IPS-20b (cell line): ENCODE data around the gene CEACAM19.
"Not testable (repeated sequence)": the region's sequence is repeated elsewhere in the genome, so short reads cannot be mapped to it uniquely, and the experiment has no call there.

ENCODE experiments used
- H3K27ac ChIP-seq: one replicate; pipeline ENCODE4 v1.5.1; 2013; ENCODE audit warnings: low read length
- H3K27me3 ChIP-seq: 2 replicates; pipeline ENCODE4 v1.6.1; 2013; ENCODE audit warnings: mild to moderate bottlenecking, low read length, inconsistent platforms; ENCODE audit not compliant: insufficient read depth
- H3K36me3 ChIP-seq: 2 replicates; pipeline ENCODE4 v1.6.1; 2013; ENCODE audit warnings: low read depth, mild to moderate bottlenecking, inconsistent platforms, low read length, moderate library complexity; ENCODE audit not compliant: insufficient read depth
- H3K4me1 ChIP-seq: 2 replicates; pipeline ENCODE4 v1.6.1; 2013; ENCODE audit warnings: mild to moderate bottlenecking, control low read depth, inconsistent platforms, low read length, moderate library complexity; ENCODE audit not compliant: insufficient read depth
- H3K4me3 ChIP-seq: 2 replicates; pipeline ENCODE4 v1.5.1; 2013; ENCODE audit warnings: mild to moderate bottlenecking, low read length, inconsistent platforms
- H3K9ac ChIP-seq: 2 replicates; pipeline ENCODE4 v1.6.1; 2013; ENCODE audit warnings: low read depth, mild to moderate bottlenecking, inconsistent platforms, low read length, moderate library complexity
- H3K9me3 ChIP-seq: 2 replicates; pipeline ENCODE4 v1.6.1; 2013; ENCODE audit warnings: mild to moderate bottlenecking, low read depth, low read length, inconsistent platforms; ENCODE audit not compliant: insufficient read depth

The CEACAM19 gene

DNA sequence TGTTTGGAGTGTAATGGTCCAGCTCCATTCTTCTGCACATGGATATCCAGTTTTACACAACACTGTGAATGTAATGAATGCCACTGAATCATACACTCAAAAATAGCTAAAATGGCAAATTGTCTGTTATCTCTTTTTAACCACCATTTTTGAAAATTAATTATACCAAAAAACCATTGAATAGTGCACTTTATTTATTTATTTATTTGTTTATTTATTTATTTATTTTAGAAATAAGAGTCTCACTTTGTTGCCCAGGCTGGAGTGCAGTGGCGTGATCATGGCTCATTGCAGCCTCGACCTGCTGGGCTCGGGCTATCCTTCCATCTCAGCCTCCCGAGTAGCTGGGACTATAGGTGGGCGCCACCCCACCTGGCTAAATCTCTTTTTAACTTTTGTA is 7.3 kb upstream of the CEACAM19 start:
- Histone ChIP-seq H3K4me3 (no peak overlapping the region), H3K9me3 (no peaks in the 10 kb centered on the region), H3K27me3 (no peaks in the 10 kb centered on the region), H3K9ac (no peak overlapping the region), H3K4me1 (no peaks in the 10 kb centered on the region), H3K27ac (no peak overlapping the region), H3K36me3 (peaks cover 36% of the 10 kb centered on the region)

DNA sequence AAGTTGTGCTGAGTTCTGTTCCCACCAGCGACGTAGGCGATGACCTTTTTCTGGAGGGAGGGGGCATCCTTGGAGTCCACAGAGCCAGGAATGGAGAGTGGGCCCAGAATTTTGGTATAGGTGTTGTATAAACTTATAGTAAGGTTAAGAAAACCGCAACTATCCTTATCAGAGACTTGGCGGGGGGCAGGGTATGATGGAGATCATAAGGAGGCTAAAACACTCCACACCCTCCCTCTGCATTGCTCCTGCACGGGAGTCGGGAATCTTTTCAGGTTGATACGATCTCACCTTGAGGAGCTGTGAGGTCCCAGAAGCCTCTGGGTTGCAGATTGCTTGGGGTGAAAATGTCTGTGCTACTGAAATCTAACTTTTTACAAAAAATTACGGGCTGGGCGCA is 6.3 kb upstream of the CEACAM19 start:
- Histone ChIP-seq H3K27me3 (no peaks in the 10 kb centered on the region), H3K9ac (no peak overlapping the region), H3K4me1 (no peaks in the 10 kb centered on the region), H3K36me3 (peaks cover 27% of the 10 kb centered on the region), H3K9me3 (no peaks in the 10 kb centered on the region), H3K27ac (no peak overlapping the region), H3K4me3 (no peak overlapping the region)

DNA sequence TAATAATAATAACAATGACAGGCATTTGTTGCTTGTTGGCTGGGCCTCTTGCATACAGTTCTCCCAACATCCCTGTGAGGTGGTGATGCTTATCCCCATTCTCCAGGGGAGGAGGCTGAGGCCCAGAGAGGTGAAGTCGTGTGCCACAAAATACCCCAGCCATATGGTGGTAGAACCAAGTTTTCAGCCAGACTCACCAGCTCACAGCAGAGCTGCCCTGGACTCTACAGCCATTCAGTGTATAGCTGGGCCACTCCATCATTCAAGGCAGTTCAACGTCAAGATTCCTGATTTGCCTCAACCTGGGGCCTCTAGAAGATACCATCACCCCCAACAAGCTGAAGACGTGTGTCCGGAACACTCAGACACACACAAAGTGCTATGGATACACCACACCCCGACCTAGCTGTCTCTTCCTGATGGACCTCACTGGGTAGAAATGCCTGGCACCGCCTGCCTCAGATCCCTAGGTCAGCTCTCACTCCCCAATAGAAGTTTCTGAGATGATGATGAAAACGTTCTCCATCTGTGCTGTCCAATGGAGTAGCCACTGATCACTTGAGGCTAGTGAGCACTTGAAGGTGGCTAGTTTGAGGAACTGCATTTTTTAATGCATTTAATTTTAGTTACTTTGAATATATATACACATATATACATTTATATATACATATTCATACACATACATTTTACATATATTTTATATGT is 4.3 kb upstream of the CEACAM19 start:
- Histone ChIP-seq H3K4me3 (no peak overlapping the region), H3K4me1 (no peaks in the 10 kb centered on the region), H3K27ac (no peak overlapping the region), H3K9me3 (no peaks in the 10 kb centered on the region), H3K9ac (no peak overlapping the region), H3K36me3 (peaks cover 7% of the 10 kb centered on the region), H3K27me3 (no peaks in the 10 kb centered on the region)

- Histone ChIP-seq H3K9me3 (no peaks in the 10 kb centered on the region), H3K36me3 (no peaks in the 10 kb centered on the region), H3K4me1 (no peaks in the 10 kb centered on the region), H3K27ac (no peak overlapping the region), H3K9ac (no peak overlapping the region), H3K27me3 (no peaks in the 10 kb centered on the region), H3K4me3 (no peak overlapping the region)
Measured at GRCh38 chr19:44668985-44669764, 2.1 kb upstream of the CEACAM19 start.

- H3K9me3 ChIP-seq, H3K4me1 ChIP-seq, H3K27ac ChIP-seq, H3K36me3 ChIP-seq, H3K4me3 ChIP-seq, H3K9ac ChIP-seq, H3K27me3 ChIP-seq: not testable (repeated sequence)
Measured at GRCh38 chr19:44670027-44670426, 1.3 kb upstream of the CEACAM19 start.

DNA sequence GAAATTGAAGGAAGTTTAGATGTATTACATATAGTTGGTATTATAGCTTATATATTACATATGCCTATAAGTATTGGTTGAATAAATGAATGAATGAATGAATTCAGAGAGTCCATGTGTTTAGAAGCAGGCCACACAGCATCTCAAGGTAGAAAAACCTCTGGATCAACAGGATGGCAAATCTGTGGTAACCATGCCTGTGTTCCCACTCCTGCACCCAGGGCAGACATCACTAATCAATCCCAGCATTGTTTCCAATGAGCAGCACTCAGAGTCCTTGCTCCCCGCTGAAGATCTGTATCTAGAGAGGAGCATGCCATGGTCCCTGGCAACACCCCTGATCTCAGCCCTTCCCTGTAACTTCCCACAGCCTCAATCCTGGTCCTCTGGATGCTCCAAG is 944 bp downstream of the CEACAM19 start:
- Histone ChIP-seq H3K36me3 (no peaks in the 10 kb centered on the region), H3K4me1 (no peaks in the 10 kb centered on the region), H3K9me3 (no peaks in the 10 kb centered on the region), H3K27me3 (no peaks in the 10 kb centered on the region), H3K4me3 (no peak overlapping the region), H3K9ac (no peak overlapping the region), H3K27ac (no peak overlapping the region)

DNA sequence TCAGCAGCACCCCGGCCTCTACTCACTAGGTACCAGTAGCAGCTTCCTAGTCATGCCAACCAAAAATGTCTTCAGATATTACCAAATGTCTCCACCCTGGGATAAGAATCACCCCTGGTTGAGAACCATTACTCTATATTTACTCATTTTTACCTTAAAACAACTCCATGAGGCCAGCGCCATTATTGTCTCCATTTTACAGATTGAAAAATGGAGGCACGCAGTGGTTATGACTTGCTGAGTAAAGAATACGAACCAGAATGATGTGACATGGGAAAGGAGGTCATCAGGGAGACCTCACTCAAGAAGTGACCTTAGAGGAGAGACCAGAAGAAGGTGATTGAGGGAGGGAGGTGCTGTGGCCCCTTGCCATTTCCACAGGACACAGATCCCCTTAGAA is 2.2 kb downstream of the CEACAM19 start:
- Histone ChIP-seq H3K4me1 (no peaks in the 10 kb centered on the region), H3K27me3 (no peaks in the 10 kb centered on the region), H3K36me3 (no peaks in the 10 kb centered on the region), H3K9me3 (no peaks in the 10 kb centered on the region), H3K9ac (no peak overlapping the region), H3K27ac (no peak overlapping the region), H3K4me3 (no peak overlapping the region)

- Histone ChIP-seq H3K36me3 (no peaks in the 10 kb centered on the region), H3K27me3 (no peaks in the 10 kb centered on the region), H3K9me3 (no peaks in the 10 kb centered on the region), H3K4me1 (no peaks in the 10 kb centered on the region), H3K4me3 (no peak overlapping the region), H3K9ac (no peak overlapping the region), H3K27ac (no peak overlapping the region)
Measured at GRCh38 chr19:44675521-44675920, 4.2 kb downstream of the CEACAM19 start.

DNA sequence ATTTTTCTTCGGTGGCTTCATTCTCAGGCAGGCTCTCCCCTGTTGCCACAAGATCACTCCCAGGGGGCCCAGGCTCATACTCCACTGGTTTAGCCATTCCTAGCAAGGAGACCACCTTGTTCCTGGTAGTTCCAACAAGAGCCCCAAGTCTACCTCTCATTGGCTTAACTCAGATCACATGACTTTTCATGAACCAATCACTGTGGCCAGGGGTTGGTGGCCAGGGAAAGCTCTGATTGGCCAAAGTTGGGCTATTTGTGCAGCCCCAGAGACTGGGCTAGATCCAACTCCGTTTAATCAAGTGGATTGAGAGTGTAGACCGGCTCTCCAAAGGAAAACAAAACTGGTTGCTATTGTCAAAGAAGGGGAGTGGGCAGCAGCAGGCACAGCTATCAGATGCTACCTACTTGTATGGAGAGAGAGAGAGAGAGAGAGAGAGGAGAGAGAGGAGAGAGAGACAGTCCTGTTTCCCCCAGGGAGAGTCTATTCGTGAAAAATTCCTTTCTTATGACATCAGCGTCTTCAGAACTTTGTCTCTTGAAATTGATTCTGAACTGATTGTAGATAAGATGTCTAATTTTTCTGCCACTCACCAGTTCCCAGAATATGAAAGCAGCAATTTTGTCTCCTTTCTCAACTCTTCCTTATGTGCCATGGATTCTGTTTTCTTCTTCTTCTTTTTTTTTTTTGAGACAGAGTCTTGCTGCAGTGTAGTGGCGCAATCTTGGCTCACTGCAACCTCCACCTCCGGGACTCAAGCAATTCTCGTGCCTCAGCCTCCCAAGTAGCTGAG is 5.9 kb downstream of the CEACAM19 start:
- no peaks in the 10 kb centered on the region for H3K4me1 ChIP-seq
- H3K27me3 ChIP-seq = no peaks in the 10 kb centered on the region
- H3K27ac ChIP-seq = no peak overlapping the region
- H3K9me3 ChIP-seq = no peaks in the 10 kb centered on the region
- no peak overlapping the region for H3K4me3 ChIP-seq
- no peak overlapping the region for H3K9ac ChIP-seq
- H3K36me3 ChIP-seq = no peaks in the 10 kb centered on the region

DNA sequence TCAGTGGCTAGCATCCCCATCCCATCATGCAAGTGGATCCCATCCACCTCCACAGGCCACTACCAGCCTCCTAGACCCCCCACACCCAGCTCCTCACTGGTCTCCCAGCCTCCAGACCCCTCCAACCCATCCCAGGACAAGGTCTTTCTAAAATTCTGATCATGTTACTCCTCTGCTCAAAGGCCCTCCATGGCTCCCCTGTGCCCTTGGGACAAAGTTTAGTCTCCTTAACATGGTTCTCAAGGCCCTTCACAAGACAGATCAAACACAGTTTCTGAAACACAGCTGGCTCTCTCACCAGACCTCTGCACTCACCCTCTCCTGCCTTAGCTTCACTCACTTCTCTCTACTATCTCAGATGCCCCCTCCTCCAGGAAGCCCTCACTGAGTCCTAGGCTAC is 9.3 kb downstream of the CEACAM19 start:
- no peaks in the 10 kb centered on the region for H3K36me3 ChIP-seq
- no peak overlapping the region for H3K27ac ChIP-seq
- H3K9ac ChIP-seq = no peak overlapping the region
- no peak overlapping the region for H3K4me3 ChIP-seq
- no peaks in the 10 kb centered on the region for H3K9me3 ChIP-seq
- H3K4me1 ChIP-seq = no peaks in the 10 kb centered on the region
- no peaks in the 10 kb centered on the region for H3K27me3 ChIP-seq

- no peaks in the 10 kb centered on the region for H3K9me3 ChIP-seq
- H3K9ac ChIP-seq = no peak overlapping the region
- H3K27me3 ChIP-seq = no peaks in the 10 kb centered on the region
- H3K36me3 ChIP-seq = no peaks in the 10 kb centered on the region
- H3K4me3 ChIP-seq = no peak overlapping the region
- H3K4me1 ChIP-seq = no peaks in the 10 kb centered on the region
- H3K27ac ChIP-seq = no peak overlapping the region
Measured at GRCh38 chr19:44681992-44682790, 10.9 kb downstream of the CEACAM19 start.
